Measurements from ENCODE around the gene RPUSD3. TPM values are rescaled to one million over a fixed set of nuclear protein-coding genes. Genes with fewer than 3 reads are reported as not detected.

Gene RPUSD3
- total and polyA plus RNA-seq, 8 donors: 12.4 to 20.6 (median 16.3) TPM

DNA sequence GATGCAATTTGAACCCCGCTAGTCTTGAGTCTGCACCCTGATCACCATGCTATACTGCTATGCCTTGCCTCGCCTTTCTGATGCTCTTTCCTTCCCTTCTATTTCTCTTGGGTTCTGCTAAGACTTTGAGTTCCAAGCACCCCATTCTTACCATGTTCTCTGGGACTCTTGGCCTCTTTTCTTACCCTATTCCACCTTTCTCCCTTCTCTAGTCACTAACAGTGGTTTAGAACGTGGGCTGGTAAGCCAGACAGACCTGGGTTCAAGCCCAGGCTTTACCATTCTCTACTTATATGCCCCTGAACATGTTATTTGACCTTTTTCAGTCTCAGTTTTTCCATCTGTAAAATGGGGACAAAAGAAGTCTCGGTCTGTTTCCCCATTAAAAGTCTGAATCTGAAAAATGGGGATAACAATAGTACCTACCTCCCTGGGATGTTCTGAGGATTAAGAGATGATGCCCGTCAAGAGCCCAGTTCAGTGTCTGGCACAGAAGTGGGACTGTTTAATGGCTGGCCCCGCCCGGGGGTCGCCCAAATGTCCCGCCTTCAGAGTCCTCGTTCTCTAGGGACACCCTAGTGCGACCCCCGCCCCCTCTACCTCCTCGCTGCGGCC is 51.9 kb downstream of the RPUSD3 start:
- intact Hi-C loops (cut with DNase I): no loop called here
- Histone ChIP-seq H3K27me3 (no peaks in the 10 kb centered on the region), H3K9me3 (no peaks in the 10 kb centered on the region), H3K36me3 (peaks cover 0 to 5% (median 0%) of the 10 kb centered on the region in 3 donors), H3K4me1 (peaks cover 0 to 13% (median 3%) of the 10 kb centered on the region in 3 donors), H3K4me3 (peak overlapping the region; percentile 78 to 94 (median 86)), H3K27ac (peak overlapping the region; percentile 84 to 90 (median 88))
- FAIRE-seq (no peak), ATAC-seq (no peak), DNase-seq (no peak)
- 15% methylated on average over 14 of the region's 14 CpGs for WGBS, 2 donors
- TF ChIP-seq, protein P1, sequence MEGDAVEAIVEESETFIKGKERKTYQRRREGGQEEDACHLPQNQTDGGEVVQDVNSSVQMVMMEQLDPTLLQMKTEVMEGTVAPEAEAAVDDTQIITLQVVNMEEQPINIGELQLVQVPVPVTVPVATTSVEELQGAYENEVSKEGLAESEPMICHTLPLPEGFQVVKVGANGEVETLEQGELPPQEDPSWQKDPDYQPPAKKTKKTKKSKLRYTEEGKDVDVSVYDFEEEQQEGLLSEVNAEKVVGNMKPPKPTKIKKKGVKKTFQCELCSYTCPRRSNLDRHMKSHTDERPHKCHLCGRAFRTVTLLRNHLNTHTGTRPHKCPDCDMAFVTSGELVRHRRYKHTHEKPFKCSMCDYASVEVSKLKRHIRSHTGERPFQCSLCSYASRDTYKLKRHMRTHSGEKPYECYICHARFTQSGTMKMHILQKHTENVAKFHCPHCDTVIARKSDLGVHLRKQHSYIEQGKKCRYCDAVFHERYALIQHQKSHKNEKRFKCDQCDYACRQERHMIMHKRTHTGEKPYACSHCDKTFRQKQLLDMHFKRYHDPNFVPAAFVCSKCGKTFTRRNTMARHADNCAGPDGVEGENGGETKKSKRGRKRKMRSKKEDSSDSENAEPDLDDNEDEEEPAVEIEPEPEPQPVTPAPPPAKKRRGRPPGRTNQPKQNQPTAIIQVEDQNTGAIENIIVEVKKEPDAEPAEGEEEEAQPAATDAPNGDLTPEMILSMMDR (IDR thresholded peaks at IDR 0.05): no peak

DNA sequence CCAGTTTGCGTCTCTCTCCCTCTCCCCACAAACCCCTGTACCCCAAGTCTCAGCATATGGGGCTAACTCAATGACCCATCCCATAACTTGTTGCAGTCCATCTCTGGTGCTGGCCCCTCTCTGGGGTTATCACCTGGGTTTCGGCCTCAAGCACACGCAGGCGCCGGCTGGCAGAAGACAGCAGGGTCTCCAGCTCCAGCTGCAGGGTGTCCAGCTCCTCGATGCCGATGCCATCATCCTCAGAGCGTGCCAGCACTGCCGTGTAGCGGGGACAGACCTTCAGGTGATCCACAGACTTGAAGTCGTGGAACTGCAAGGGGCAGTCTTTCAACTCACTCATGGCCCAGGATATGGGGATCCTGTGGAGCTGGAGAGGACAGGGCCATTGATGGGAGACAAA is 52.7 kb downstream of the RPUSD3 start:
- H3K27me3 ChIP-seq: no peaks in the 10 kb centered on the region
- DNase-seq (no peak), FAIRE-seq (no peak), ATAC-seq (no peak)
- H3K4me3 ChIP-seq: no peak overlapping the region
- intact Hi-C loops (cut with DNase I): no loop called here
- no peaks in the 10 kb centered on the region for H3K9me3 ChIP-seq
- TF ChIP-seq, protein P1 (IDR thresholded peaks at IDR 0.05): no peak
- WGBS, 2 donors: 84 to 87% methylated on average over 11 of the region's 11 CpGs
- H3K36me3 ChIP-seq: peaks cover 0 to 13% (median 0%) of the 10 kb centered on the region in 3 donors
- peaks cover 0 to 13% (median 3%) of the 10 kb centered on the region in 3 donors for H3K4me1 ChIP-seq
- no peak overlapping the region for H3K27ac ChIP-seq

Other genes starting within 250 kb of the RPUSD3 start
- 10 to 100 TPM; 11.5 to 20.8 (median 13.0) TPM for gene MTMR14, start 194.5 kb downstream of the RPUSD3 start, total RNA-seq
- 10 to 100 TPM; 14.0 to 20.6 TPM for gene MTMR14, start 194.5 kb downstream of the RPUSD3 start, polyA plus RNA-seq
- gene CPNE9, start 140.2 kb downstream of the RPUSD3 start, total RNA-seq: under 1 TPM in 3 of 6 donors, not detected in 3; 0.12 to 0.19 (median 0.12) TPM
- gene CPNE9, start 140.2 kb downstream of the RPUSD3 start, polyA plus RNA-seq: under 1 TPM; 0.19 to 0.85 TPM
- 10 to 100 TPM in 1 of 6 donors, 1 to 10 TPM in 5; 7.0 to 10.8 (median 8.4) TPM for gene BRPF1, start 112.3 kb downstream of the RPUSD3 start, total RNA-seq
- 10 to 100 TPM in 1 of 2 donors, 1 to 10 TPM in 1; 5.8 to 10.4 TPM for gene BRPF1, start 112.3 kb downstream of the RPUSD3 start, polyA plus RNA-seq
- gene OGG1, start 94.1 kb downstream of the RPUSD3 start, total RNA-seq: 10 to 100 TPM in 1 of 6 donors, 1 to 10 TPM in 5; 5.9 to 13.9 (median 7.8) TPM
- gene OGG1, start 94.1 kb downstream of the RPUSD3 start, polyA plus RNA-seq: 10 to 100 TPM; 11.2 to 12.7 TPM
- gene CAMK1, start 74.1 kb downstream of the RPUSD3 start, total RNA-seq: 10 to 100 TPM in 1 of 6 donors, 1 to 10 TPM in 5; 2.0 to 12.8 (median 4.4) TPM
- gene CAMK1, start 74.1 kb downstream of the RPUSD3 start, polyA plus RNA-seq: 10 to 100 TPM; 20.5 to 23.7 TPM
- 10 to 100 TPM; 13.2 to 28.0 (median 18.4) TPM for gene TADA3, start 51.5 kb downstream of the RPUSD3 start, total RNA-seq
- gene TADA3, start 51.5 kb downstream of the RPUSD3 start, polyA plus RNA-seq: 10 to 100 TPM; 22.0 to 29.1 TPM
- gene ARPC4, start 50.9 kb downstream of the RPUSD3 start, total RNA-seq: 10 to 100 TPM; 39.5 to 72.6 (median 53.1) TPM
- gene ARPC4, start 50.9 kb downstream of the RPUSD3 start, polyA plus RNA-seq: 10 to 100 TPM; 35.0 to 44.7 TPM
- gene TTLL3, start 33.7 kb downstream of the RPUSD3 start, total RNA-seq: 10 to 100 TPM in 5 of 6 donors, 1 to 10 TPM in 1; 9.2 to 30.8 (median 17.5) TPM
- gene TTLL3, start 33.7 kb downstream of the RPUSD3 start, polyA plus RNA-seq: 100 to 1,000 TPM in 1 of 2 donors, 10 to 100 TPM in 1; 77.6 to 104 TPM
- gene CIDEC, start 36.2 kb upstream of the RPUSD3 start, total RNA-seq: 10 to 100 TPM in 1 of 6 donors, 1 to 10 TPM in 1, under 1 TPM in 3, not detected in 1; 0.16 to 11.5 (median 0.87) TPM
- 10 to 100 TPM in 1 of 2 donors, 1 to 10 TPM in 1; 1.1 to 10.9 TPM for gene CIDEC, start 36.2 kb upstream of the RPUSD3 start, polyA plus RNA-seq
- 10 to 100 TPM; 16.3 to 24.5 (median 19.6) TPM for gene JAGN1, start 46.6 kb upstream of the RPUSD3 start, total RNA-seq
- 10 to 100 TPM; 25.9 to 27.1 TPM for gene JAGN1, start 46.6 kb upstream of the RPUSD3 start, polyA plus RNA-seq
- 10 to 100 TPM in 3 of 6 donors, 1 to 10 TPM in 3; 6.4 to 14.1 (median 9.4) TPM for gene IL17RE, start 58.8 kb upstream of the RPUSD3 start, total RNA-seq
- gene IL17RE, start 58.8 kb upstream of the RPUSD3 start, polyA plus RNA-seq: 10 to 100 TPM in 1 of 2 donors, 1 to 10 TPM in 1; 8.0 to 15.6 TPM
- 10 to 100 TPM; 11.9 to 19.8 (median 13.2) TPM for gene IL17RC, start 73.1 kb upstream of the RPUSD3 start, total RNA-seq
- 10 to 100 TPM; 51.6 to 55.7 TPM for gene IL17RC, start 73.1 kb upstream of the RPUSD3 start, polyA plus RNA-seq
- 10 to 100 TPM; 11.3 to 36.6 (median 13.2) TPM for gene CRELD1, start 89.8 kb upstream of the RPUSD3 start, total RNA-seq
- gene CRELD1, start 89.8 kb upstream of the RPUSD3 start, polyA plus RNA-seq: 10 to 100 TPM; 34.3 to 45.9 TPM
- 1 to 10 TPM; 1.2 to 2.1 (median 1.9) TPM for gene PRRT3, start 108.4 kb upstream of the RPUSD3 start, total RNA-seq
- 1 to 10 TPM; 2.5 to 5.1 TPM for gene PRRT3, start 108.4 kb upstream of the RPUSD3 start, polyA plus RNA-seq
- gene EMC3, start 142.8 kb upstream of the RPUSD3 start, total RNA-seq: 10 to 100 TPM; 25.8 to 32.1 (median 29.6) TPM
- gene EMC3, start 142.8 kb upstream of the RPUSD3 start, polyA plus RNA-seq: 10 to 100 TPM in 1 of 2 donors, 1 to 10 TPM in 1; 9.8 to 35.2 TPM
- 1 to 10 TPM; 1.7 to 3.7 (median 2.0) TPM for gene FANCD2, start 182.4 kb upstream of the RPUSD3 start, total RNA-seq
- gene FANCD2, start 182.4 kb upstream of the RPUSD3 start, polyA plus RNA-seq: 1 to 10 TPM; 2.1 to 2.6 TPM

Data from pancreas (tissue), 10 donors.